Left kidney (tissue), 2 donors: ENCODE measurements around the gene ST3GAL2. TPM values are rescaled to one million over a fixed set of nuclear protein-coding genes. Genes with fewer than 3 reads are reported as not detected.
"Not testable (repeated sequence)": the region's sequence is repeated elsewhere in the genome, so short reads cannot be mapped to it uniquely, and the experiment has no call there.

Experiments
- DNase-seq: peaks from one replicate; pipeline ENCODE4 v3.0.0-alpha.2; 2013
- polyA plus RNA-seq: library from polyadenylated mRNA; unstranded; fragments of 120-200 nt; gene quantifications from one replicate; pipeline ENCODE4 v1.2.1, GENCODE V29; 2013; ENCODE audit not compliant: insufficient read length

Gene ST3GAL2
- polyA plus RNA-seq, 1 donor = 22.7 TPM

- no peak for DNase-seq
These were observed 97.3 kb downstream of the ST3GAL2 start for GRCh38 chr16:70341600-70341999.

GRCh38 chr16:70337814-70338213, 101.1 kb downstream of the ST3GAL2 start:
- DNase-seq = no peak

GRCh38 chr16:70332728-70333127, 106.2 kb downstream of the ST3GAL2 start:
- not testable (repeated sequence) for DNase-seq

- DNase-seq = no peak
These were observed 107.1 kb downstream of the ST3GAL2 start for GRCh38 chr16:70331588-70332358.

- DNase-seq = no peak
These were observed 107.8 kb downstream of the ST3GAL2 start for GRCh38 chr16:70331091-70331490.

Other genes starting within 250 kb of the ST3GAL2 start
- 23.2 TPM for gene EXOSC6, start 187.2 kb downstream of the ST3GAL2 start, polyA plus RNA-seq
- gene AARS1, start 149.6 kb downstream of the ST3GAL2 start, polyA plus RNA-seq = 85.6 TPM
- gene DDX19B, start 139.9 kb downstream of the ST3GAL2 start, polyA plus RNA-seq = 38.8 TPM
- 52.7 TPM for gene DDX19A, start 92.2 kb downstream of the ST3GAL2 start, polyA plus RNA-seq
- gene FCSK, start 15.5 kb upstream of the ST3GAL2 start, polyA plus RNA-seq = 17.8 TPM
- gene COG4, start 84.5 kb upstream of the ST3GAL2 start, polyA plus RNA-seq = 74.7 TPM
- 416 TPM for gene SF3B3, start 84.7 kb upstream of the ST3GAL2 start, polyA plus RNA-seq
- gene IL34, start 207.5 kb upstream of the ST3GAL2 start, polyA plus RNA-seq = 0.62 TPM
- 41.6 TPM for gene MTSS2, start 247.0 kb upstream of the ST3GAL2 start, polyA plus RNA-seq